Endothelial cell of umbilical vein (primary cell): ENCODE results near the gene AGAP2. TPM values are rescaled to one million over a fixed set of nuclear protein-coding genes. Genes with fewer than 3 reads are reported as not detected.
A peak's percentile ranks its signal among the peaks of the same experiment; 100 is the strongest.

ENCODE experiments used
- BruUV-seq: library from RNA; stranded (reverse); fragments of 400-500 nt; replicated peaks from 2 replicates; lab custom pipeline; 2021; lab: Mats Ljungman, UMichigan
- CTCF ChIA-PET: fragments of 300-600, 350-600 bp; sonication (Branson Sonifier 250); formaldehyde crosslinking; loops from one replicate; lab custom pipeline; 2021; ENCODE audit warnings: antibody characterized with exemption, inconsistent platforms; lab: Charles Lee
- POLR2A ChIA-PET: fragments of 300-600, 350-600 bp; sonication (Branson Sonifier 250); formaldehyde crosslinking; loops from one replicate; lab custom pipeline; 2021; ENCODE audit warnings: antibody characterized with exemption, inconsistent platforms; lab: Charles Lee
- DNase-seq: peaks from one replicate; pipeline ENCODE4 v3.0.0-alpha.2; 2011; ENCODE audit warnings: low read depth, low spot score
- FAIRE-seq: peaks from 2 replicates; lab custom pipeline; 2011; peaks lifted over from hg19 to GRCh38; lab: Jason Lieb, UNC
- H2AFZ ChIP-seq: 2 replicates; pipeline ENCODE4 v1.6.0; 2012; ENCODE audit warnings: low read depth, low read length, control low read depth, inconsistent platforms
- H3K27ac ChIP-seq: 2 replicates; pipeline ENCODE4 v1.5.1; 2011; ENCODE audit warnings: low read depth, mild to moderate bottlenecking, control low read depth, low read length, moderate library complexity; ENCODE audit not compliant: insufficient read depth
- H3K27me3 ChIP-seq, 2 experiments: 2 replicates each; pipeline versions ENCODE4 v1.6.0 to v1.6.1; 2011; ENCODE audit warnings: low read length in 2 of 2, mixed read lengths in 1 of 2; ENCODE audit not compliant: control insufficient read depth in 2 of 2, insufficient read depth in 2 of 2
- H3K36me3 ChIP-seq, 2 experiments: 2 replicates in 1 of 2; 3 replicates in 1 of 2; pipeline ENCODE4 v1.5.1; 2011; ENCODE audit warnings: low read length in 2 of 2, mild to moderate bottlenecking in 1 of 2, moderate library complexity in 1 of 2; ENCODE audit not compliant: control insufficient read depth in 2 of 2, insufficient read depth in 2 of 2; ENCODE audit errors: extremely low read depth in 1 of 2
- H3K4me1 ChIP-seq: 3 replicates; pipeline ENCODE4 v1.5.1; 2011; ENCODE audit warnings: mild to moderate bottlenecking, low read length; ENCODE audit not compliant: control insufficient read depth, insufficient read depth; ENCODE audit errors: extremely low read depth
- H3K4me2 ChIP-seq: 2 replicates; pipeline ENCODE4 v1.6.1; 2011; ENCODE audit warnings: low read length, control low read depth, mixed read lengths; ENCODE audit not compliant: insufficient read depth
- H3K4me3 ChIP-seq, 3 experiments: fragments of 200-600 bp in 1 of 3; sonication (generic), shearing (Covaris generic) in 1 of 3; replicated peaks in 1 of 3; 2 replicates each; pipeline ENCODE4 v1.5.1; 2011 to 2016; ENCODE audit warnings: control low read depth in 3 of 3, low read length in 3 of 3, mild to moderate bottlenecking in 2 of 3, inconsistent platforms in 1 of 3, low read depth in 1 of 3, moderate library complexity in 1 of 3; ENCODE audit not compliant: insufficient read depth in 1 of 3
- H3K79me2 ChIP-seq: 2 replicates; pipeline ENCODE4 v1.6.0; 2012; ENCODE audit warnings: low read length, inconsistent platforms; ENCODE audit not compliant: control insufficient read depth, insufficient read depth
- H3K9ac ChIP-seq: replicated peaks from 2 replicates; pipeline ENCODE3; 2011; ENCODE audit warnings: low read length, control low read depth; ENCODE audit not compliant: insufficient read depth; ENCODE audit errors: extremely low read depth
- H3K9me1 ChIP-seq: replicated peaks from 3 replicates; pipeline ENCODE4 v1.6.0; 2011; ENCODE audit warnings: mild to moderate bottlenecking, low read length; ENCODE audit not compliant: control insufficient read depth, insufficient read depth; ENCODE audit errors: extremely low read depth
- H3K9me3 ChIP-seq: replicated peaks from 2 replicates; pipeline ENCODE4 v1.5.1; 2012; ENCODE audit warnings: low read length, inconsistent platforms; ENCODE audit not compliant: control insufficient read depth, insufficient read depth
- H4K20me1 ChIP-seq: replicated peaks from 2 replicates; pipeline ENCODE3; 2011; ENCODE audit warnings: mild to moderate bottlenecking, low read length; ENCODE audit not compliant: control insufficient read depth, insufficient read depth; ENCODE audit errors: extremely low read depth
- EZH2 ChIP-seq: IDR thresholded peaks from 2 replicates; pipeline ENCODE4 v1.6.1; 2012; ENCODE audit warnings: borderline replicate concordance, low read depth, mild to moderate bottlenecking, moderate library complexity, low read length, inconsistent platforms; ENCODE audit not compliant: severe bottlenecking
- FOS ChIP-seq: IDR thresholded peaks from 2 replicates; pipeline ENCODE4 v1.6.1; 2011; ENCODE audit warnings: mild to moderate bottlenecking, low read length, moderate library complexity, borderline replicate concordance; ENCODE audit not compliant: insufficient read depth
- GATA2 ChIP-seq: IDR thresholded peaks from 2 replicates; pipeline ENCODE4 v1.7.0; 2011; ENCODE audit warnings: low read depth, mild to moderate bottlenecking, moderate library complexity, mixed read lengths, low read length; ENCODE audit not compliant: insufficient read length, insufficient read depth
- JUN ChIP-seq: IDR thresholded peaks from 2 replicates; pipeline ENCODE4 v1.6.1; 2011; ENCODE audit warnings: borderline replicate concordance, low read depth; ENCODE audit not compliant: insufficient read length, insufficient read depth
- MYC ChIP-seq: IDR thresholded peaks from one replicate; pipeline ENCODE4 v1.6.1; 2011; ENCODE audit warnings: mild to moderate bottlenecking, low read depth, low read length
- POLR2A ChIP-seq: IDR thresholded peaks from 2 replicates; pipeline ENCODE4 v1.6.1; 2012; ENCODE audit warnings: low read depth, mild to moderate bottlenecking, control low read depth, low read length
- POLR2AphosphoS5 ChIP-seq: IDR thresholded peaks from 2 replicates; pipeline ENCODE4 v1.6.1; 2012; ENCODE audit warnings: low read depth, mild to moderate bottlenecking, control low read depth, low read length, moderate library complexity; ENCODE audit not compliant: insufficient read depth
- dilution Hi-C: fragments of 300-500 bp; cut with MboI; formaldehyde crosslinking; loops from one replicate; pipeline ENCODE4 v1.15.0; 2019; ENCODE audit warnings: low sequenced_read_pairs; ENCODE audit not compliant: extremely low pct_ligation_motif_present
- intact Hi-C: fragments of 100-400 bp; cut with micrococcal nuclease; formaldehyde crosslinking; loops from one replicate; pipeline ENCODE4 v1.10.0; 2022
- polyA plus RNA-seq, 4 experiments: library from polyadenylated mRNA; depleted of rRNA in 3 of 4; stranded (reverse) in 3 of 4; unstranded in 1 of 4; fragments of >200 nt; gene quantifications; 2 replicates each; pipeline versions ENCODE4 v1.2.1 to v1.2.3, GENCODE V29; 2011 to 2012; ENCODE audit warnings: missing spikeins in 1 of 4
- total RNA-seq: library from RNA; stranded (reverse); gene quantifications from 2 replicates; pipeline ENCODE4 v1.2.3, GENCODE V29; 2021
- TF ChIP-seq, protein P1 (sequence below), 2 donors: IDR thresholded peaks; 1 replicate in 1 of 2; 2 replicates in 1 of 2; pipeline ENCODE4 v1.5.1; 2011; ENCODE audit warnings: low read length in 2 of 2, mild to moderate bottlenecking in 2 of 2, moderate library complexity in 2 of 2, control low read depth in 1 of 2, inconsistent platforms in 1 of 2, low read depth in 1 of 2; ENCODE audit not compliant: insufficient read depth in 1 of 2; ENCODE audit errors: extremely low read depth in 1 of 2
- TF ChIP-seq, protein P2 (sequence below): IDR thresholded peaks from 2 replicates; pipeline ENCODE4 v1.6.1; 2011; ENCODE audit not compliant: insufficient read depth, insufficient read length

Gene AGAP2
- total and polyA plus RNA-seq, 2 donors (not counting 3 experiments of a cell fraction or from before 2014, with no cell fraction given), result 0.04 to 0.24 TPM

DNA sequence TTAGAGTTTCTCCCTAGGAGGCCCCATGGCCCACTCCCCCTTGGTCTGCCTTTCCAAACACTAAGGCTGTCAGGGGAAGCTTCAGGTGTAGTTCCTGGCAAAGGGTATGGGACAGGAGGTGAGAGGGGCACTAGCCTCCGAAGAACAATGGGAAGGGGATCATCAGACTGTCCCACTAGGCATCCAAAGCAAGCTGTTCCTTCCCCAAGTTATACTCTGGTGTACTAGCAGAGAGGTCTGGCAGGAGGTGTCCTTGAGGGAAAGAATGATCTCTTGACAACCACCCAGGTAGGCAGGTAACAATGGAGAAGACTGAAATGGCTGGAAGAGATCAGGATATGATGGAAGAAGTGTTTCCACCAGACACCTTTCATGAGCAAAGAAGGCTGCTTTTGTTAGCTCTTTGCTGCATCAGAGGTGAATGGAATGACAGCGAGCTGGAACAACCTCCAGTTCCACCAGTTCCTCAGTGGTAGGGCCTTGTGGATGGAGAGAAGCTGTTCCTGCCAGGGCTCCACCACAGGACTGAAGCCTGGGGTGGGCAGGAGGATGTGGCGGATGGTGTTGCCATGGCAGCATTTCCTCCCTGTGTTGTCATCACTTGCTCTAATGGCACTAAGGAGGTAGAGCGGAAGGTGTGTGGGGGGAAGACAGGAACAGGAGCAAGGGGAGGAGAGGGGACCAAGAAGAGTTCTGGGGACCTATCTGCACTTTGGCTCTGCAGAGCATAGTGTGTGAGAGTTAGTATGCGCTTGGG, 2.3 kb upstream of the AGAP2 start:
- intact Hi-C loops, result no loop called here
- no peak for TF ChIP-seq POLR2AphosphoS5
- TF ChIP-seq EZH2, result peak; percentile 4

DNA sequence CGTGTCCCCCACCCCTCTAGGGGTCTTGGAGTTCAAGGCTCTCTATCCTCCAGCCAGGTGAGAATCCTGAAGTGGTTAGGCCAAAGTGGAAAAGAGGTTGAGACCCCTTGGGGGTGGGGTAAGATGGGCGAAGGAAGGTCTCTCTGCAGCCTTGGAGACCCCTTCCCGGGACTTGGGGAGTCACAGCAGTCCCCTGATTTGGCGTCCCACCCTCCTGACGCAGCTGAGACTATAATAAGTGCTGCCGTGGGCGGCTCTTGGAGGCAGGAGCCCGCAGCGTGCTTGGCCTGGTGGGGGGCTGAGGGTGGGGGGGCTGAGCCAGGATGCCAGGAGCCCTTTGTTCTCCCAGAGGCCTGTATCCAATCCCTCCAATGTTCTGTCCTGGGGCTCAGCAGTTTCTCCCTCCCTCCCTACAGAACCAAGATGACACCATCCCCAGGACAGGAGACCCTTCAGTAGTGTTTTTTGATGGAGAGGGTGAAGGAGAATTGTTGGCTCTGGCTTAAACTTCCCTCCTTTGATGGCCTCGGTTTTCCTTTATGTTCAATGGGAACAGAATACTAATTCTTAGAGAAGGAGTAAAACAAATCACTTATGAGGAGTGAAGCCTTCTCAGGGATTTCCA, 1.5 kb upstream of the AGAP2 start:
- DNase-seq (no peak), FAIRE-seq (no peak)
- Histone ChIP-seq H3K79me2 (no peaks in the 10 kb centered on the region), H2AFZ (no peak overlapping the region), H4K20me1 (no peaks in the 10 kb centered on the region), H3K4me3 (no peak overlapping the region), H3K9me1 (no peaks in the 10 kb centered on the region), H3K4me1 (peaks cover 5% of the 10 kb centered on the region), H3K36me3 (no peaks in the 10 kb centered on the region), H3K27ac (no peak overlapping the region), H3K9ac (no peak overlapping the region), H3K9me3 (no peaks in the 10 kb centered on the region), H3K4me2 (no peak overlapping the region), H3K27me3 (peaks cover 52 to 59% of the 10 kb centered on the region in 2 experiments)
- no peak for TF ChIP-seq POLR2A
- TF ChIP-seq JUN, result no peak
- TF ChIP-seq MYC, result no peak
- no peak for TF ChIP-seq GATA2
- TF ChIP-seq, protein P1, sequence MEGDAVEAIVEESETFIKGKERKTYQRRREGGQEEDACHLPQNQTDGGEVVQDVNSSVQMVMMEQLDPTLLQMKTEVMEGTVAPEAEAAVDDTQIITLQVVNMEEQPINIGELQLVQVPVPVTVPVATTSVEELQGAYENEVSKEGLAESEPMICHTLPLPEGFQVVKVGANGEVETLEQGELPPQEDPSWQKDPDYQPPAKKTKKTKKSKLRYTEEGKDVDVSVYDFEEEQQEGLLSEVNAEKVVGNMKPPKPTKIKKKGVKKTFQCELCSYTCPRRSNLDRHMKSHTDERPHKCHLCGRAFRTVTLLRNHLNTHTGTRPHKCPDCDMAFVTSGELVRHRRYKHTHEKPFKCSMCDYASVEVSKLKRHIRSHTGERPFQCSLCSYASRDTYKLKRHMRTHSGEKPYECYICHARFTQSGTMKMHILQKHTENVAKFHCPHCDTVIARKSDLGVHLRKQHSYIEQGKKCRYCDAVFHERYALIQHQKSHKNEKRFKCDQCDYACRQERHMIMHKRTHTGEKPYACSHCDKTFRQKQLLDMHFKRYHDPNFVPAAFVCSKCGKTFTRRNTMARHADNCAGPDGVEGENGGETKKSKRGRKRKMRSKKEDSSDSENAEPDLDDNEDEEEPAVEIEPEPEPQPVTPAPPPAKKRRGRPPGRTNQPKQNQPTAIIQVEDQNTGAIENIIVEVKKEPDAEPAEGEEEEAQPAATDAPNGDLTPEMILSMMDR (IDR thresholded peaks at IDR 0.05; ENCODE audit: extremely low read depth in 1 of 2, insufficient read depth in 1 of 2, low read depth in 1 of 2, low read length in 2 of 2), result no peak
- TF ChIP-seq POLR2AphosphoS5, result no peak
- no peak for TF ChIP-seq EZH2
- TF ChIP-seq FOS, result no peak
- TF ChIP-seq, protein P2, sequence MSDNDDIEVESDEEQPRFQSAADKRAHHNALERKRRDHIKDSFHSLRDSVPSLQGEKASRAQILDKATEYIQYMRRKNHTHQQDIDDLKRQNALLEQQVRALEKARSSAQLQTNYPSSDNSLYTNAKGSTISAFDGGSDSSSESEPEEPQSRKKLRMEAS, result no peak
- BruUV-seq, result no TSS peak
- dilution Hi-C loops (no loop called here), intact Hi-C loops (no loop called here)
- POLR2A ChIA-PET, result no interaction called here
- CTCF ChIA-PET, result interaction anchor here (1.0 to 6.1 kb wide), 2 partner anchors 14 to 17 kb away, joined by 4 to 48 read pairs; no protein-coding TSS in a partner anchor

More for the DNA sequence above, 2.3 kb upstream of the AGAP2 start:
- H4K20me1 ChIP-seq, result no peaks in the 10 kb centered on the region
- H3K9me3 ChIP-seq, result no peaks in the 10 kb centered on the region
- FAIRE-seq (no peak), DNase-seq (peak; percentile 20)
- no peak overlapping the region for H2AFZ ChIP-seq
- no TSS peak for BruUV-seq
- no peak overlapping the region for H3K9ac ChIP-seq
- no peak overlapping the region for H3K4me3 ChIP-seq
- dilution Hi-C loops, result no loop called here
- no peaks in the 10 kb centered on the region for H3K79me2 ChIP-seq
- no peak overlapping the region for H3K27ac ChIP-seq
- H3K9me1 ChIP-seq, result no peaks in the 10 kb centered on the region
- CTCF ChIA-PET, result interaction anchor here (1.1 kb wide), 1 partner anchor 14 kb away, joined by 9 read pairs; no protein-coding TSS in a partner anchor
- H3K36me3 ChIP-seq, result no peaks in the 10 kb centered on the region
- peaks cover 10% of the 10 kb centered on the region for H3K4me1 ChIP-seq
- peaks cover 44 to 51% of the 10 kb centered on the region in 2 experiments for H3K27me3 ChIP-seq
- POLR2A ChIA-PET, result no interaction called here
- H3K4me2 ChIP-seq, result no peak overlapping the region
